Stimulated activated CD4-positive, alpha-beta T cell treated with anti-CD3 and anti-CD28 coated beads, Interleukin-15, amount 100 ng/mL, for 48 hours (primary cell): ENCODE results near the gene NHSL2.
"Not testable (repeated sequence)": the region's sequence is repeated elsewhere in the genome, so short reads cannot be mapped to it uniquely, and the experiment has no call there.

Source experiments
- DNase-seq, 2 donors: peaks; one replicate each; pipeline ENCODE4 v3.0.0-alpha.2; 2020; ENCODE audit warnings: low read depth in 2 of 2

NHSL2 gene

GRCh38 chrX:71923516-71923915, 12.9 kb downstream of the NHSL2 start:
- no peak for DNase-seq

- no peak for DNase-seq
Measured at GRCh38 chrX:71927040-71927439, 16.4 kb downstream of the NHSL2 start.

DNA sequence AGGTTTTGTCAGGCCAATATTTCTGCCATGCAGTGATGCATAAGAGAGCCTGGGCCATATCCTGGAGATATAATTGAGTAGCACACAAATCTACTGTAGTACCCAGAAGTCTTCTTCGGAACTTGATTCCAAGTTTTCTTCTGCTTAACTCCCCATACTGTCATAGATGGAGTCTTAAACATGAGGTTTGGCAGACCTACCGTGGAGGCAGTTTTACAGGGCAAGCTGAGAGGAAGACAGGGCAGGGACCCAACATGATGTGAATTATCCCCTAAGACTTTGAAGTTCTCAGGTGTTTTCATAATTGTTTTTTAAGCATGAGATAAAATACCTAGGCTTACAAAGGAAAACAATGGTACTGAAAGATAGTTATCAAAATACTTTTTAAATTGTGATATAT, 18.2 kb downstream of the NHSL2 start:
- no peak for DNase-seq

- DNase-seq = no peak
Measured at GRCh38 chrX:71930298-71930697, 19.7 kb downstream of the NHSL2 start.

GRCh38 chrX:71935476-71935875, 24.8 kb downstream of the NHSL2 start:
- no peak for DNase-seq

GRCh38 chrX:71936632-71937031, 26.0 kb downstream of the NHSL2 start:
- no peak for DNase-seq

- DNase-seq = no peak
Measured at GRCh38 chrX:71938371-71938770, 27.7 kb downstream of the NHSL2 start.

DNA sequence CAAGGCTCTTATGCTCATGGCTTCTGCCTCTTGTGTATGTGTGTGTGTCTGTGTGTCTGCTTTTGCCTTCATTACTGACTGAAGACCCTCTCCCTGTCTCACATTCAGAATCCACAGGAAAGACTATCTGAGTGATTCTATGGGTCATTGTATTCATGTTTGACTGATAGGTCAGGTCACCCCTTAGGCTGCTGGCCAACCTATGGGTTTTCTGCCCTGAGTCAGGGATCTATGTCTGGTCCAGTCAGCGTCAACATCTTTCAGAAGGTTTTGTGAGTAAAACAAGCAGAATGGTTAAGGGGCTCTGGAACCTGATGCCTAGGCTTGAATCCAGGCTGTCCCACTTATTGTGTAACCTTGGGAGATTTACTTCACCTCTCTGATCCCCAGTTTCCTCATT, 30.5 kb downstream of the NHSL2 start:
- no peak for DNase-seq

DNA sequence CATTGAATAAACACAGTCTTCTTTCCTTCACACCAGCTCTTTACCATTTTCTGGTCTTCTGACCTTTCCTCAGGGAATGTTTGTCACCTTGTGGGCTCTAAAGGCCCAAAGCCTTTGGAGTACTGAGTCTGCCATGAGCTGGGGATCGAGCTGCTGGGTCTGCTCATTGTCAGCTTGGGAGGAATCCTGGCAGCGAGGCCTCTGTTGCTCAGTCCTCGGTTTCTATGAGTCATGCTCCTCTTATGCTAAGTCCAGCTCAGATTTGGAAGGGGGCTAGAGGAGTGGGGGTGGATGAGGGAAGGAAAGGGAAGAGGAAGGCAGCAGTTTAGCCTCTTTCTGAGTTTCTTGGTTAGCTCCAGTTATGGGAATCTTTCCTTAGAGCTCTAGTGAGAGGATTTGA, 31.1 kb downstream of the NHSL2 start:
- DNase-seq = no peak

DNA sequence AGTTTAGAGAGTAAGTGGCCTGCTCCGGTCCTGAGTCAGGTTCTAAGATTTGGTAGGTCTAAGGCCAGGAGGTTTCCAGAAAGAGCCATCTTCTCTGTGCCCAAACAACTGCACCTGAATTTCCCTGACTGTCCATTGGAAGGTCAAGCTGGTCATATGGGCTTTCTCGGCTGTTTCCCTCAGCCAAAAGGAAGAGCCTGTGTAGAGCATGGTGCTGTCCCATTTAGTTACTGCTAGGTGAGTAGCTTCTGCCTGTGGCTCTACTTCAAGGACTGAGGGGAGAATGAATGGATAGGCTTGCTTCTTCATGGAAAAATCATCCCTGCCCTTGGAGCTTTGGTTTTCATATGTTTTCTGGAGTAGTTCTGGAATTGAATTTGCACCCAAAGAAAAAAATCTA, 33.7 kb downstream of the NHSL2 start:
- no peak for DNase-seq

DNA sequence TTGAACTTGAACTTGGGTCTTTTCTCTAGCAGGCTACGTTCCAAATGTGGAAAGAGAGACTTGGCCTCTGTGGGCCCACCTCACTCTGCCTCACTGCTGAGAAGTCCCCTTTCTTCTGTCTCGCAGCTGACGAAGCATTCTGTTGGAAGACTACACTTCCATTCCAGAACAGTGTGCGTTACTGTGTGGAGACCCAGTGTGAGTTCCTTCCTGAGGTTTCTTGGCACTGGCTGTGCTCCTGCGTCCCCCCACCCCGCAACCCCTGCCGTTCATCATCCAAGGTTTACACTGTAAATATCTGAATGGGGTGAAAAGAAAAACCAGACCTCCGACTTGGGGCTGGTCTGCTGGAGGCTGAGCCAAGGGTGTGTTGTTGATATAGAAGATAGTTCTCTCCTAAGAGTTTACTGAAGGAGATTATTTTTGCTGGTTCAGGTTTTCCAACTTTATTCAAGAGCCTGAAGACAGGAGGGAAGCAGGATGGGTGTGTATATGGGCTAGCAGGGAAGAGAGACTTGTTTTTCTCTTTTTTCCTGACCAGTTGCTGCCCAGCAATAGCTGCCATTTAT, 34.7 kb downstream of the NHSL2 start:
- no peak for DNase-seq

- DNase-seq = no peak
Measured at GRCh38 chrX:71949363-71949762, 38.7 kb downstream of the NHSL2 start.

- no peak for DNase-seq
Measured at GRCh38 chrX:71949844-71950445, 39.3 kb downstream of the NHSL2 start.

- no peak for DNase-seq
Measured at GRCh38 chrX:71953391-71953790, 42.7 kb downstream of the NHSL2 start.

GRCh38 chrX:71953946-71954345, 43.3 kb downstream of the NHSL2 start:
- no peak for DNase-seq

DNA sequence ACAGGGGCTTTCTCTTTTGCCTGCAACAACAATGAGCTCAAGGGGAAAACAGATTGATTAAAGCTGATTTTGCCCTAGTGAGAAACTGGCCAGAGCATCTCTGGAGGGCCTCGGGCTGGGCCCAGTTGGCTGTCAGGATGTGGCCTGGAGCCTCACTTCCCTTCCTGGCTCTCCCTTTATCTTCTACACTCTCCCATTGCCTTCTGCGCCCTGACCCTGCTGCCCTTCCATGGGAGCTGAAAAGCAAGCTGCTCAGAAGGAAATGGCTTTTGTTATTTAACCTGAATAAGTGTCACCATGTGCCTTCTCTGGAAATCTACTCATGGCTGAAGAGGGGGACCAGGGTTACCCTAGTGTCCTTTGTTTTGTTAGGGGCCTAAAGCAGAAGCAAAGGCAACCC, 43.8 kb downstream of the NHSL2 start:
- no peak for DNase-seq

DNA sequence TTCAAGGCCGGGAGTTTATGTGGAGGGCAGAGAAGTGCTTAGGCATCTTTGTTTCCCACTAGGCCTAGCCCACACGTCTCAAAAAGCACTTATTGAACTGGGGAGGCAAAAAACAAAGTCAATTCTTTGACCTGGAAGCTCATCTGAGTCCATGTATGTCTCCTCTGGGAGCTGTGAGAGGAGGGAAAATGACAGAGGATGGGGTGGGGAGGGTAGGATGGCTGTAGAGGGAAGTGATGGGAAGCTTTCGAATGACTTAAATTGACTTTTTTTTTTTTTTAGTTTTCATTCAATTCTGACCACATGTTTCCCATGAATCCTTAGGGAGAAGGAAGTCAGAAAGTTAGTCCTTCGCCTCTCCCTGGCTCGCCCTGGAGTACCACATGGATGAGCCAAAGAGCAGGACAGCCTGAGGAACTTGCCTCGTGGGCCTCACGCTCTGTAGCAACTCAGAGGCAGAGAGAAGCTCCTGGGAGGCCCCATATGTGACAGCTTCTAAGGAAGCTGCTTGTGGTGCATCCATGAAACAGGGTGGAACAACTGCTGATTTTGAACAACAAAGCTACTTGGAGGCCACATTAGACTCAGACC, 45.0 kb downstream of the NHSL2 start:
- DNase-seq = no peak

GRCh38 chrX:71958281-71958675, 47.6 kb downstream of the NHSL2 start:
- DNase-seq = no peak

DNA sequence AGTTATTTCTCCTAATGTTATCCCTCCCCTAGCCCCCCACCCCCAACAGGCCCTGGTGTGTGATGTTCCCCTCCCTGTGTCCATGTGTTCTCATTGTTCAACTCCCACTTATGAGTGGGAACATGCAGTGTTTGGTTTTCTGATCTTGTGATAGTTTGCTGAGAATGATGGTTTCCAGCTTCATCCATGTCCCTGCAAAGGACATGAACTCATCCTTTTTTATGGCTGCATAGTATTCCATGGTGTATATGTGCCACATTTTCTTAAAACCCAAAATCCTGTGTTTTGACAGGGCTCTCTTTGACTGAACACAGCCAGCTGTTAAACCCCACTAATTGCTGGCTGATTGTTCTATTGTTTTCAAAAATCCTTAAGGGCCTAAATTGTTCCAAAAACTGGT, 53.5 kb downstream of the NHSL2 start:
- DNase-seq = not testable (repeated sequence)

DNA sequence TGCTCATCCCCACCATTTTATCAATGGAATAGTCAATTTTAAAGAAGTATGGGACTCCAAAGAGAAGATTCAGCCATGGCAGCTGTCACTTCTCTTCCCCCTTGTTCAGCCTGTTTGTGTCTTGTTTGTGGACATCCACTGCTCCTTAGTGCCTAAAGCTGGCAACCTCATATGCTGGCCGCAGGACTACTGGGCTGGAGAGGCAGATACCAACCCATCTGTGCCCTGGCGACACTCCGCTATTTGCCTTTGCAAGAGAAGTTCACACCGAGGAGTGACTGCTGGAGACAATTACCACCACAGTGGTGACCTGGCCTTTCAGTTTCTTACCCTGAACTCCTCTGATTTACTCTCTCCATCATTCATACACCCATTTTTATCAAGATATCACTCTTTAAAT, 64.3 kb downstream of the NHSL2 start:
- DNase-seq = no peak

DNA sequence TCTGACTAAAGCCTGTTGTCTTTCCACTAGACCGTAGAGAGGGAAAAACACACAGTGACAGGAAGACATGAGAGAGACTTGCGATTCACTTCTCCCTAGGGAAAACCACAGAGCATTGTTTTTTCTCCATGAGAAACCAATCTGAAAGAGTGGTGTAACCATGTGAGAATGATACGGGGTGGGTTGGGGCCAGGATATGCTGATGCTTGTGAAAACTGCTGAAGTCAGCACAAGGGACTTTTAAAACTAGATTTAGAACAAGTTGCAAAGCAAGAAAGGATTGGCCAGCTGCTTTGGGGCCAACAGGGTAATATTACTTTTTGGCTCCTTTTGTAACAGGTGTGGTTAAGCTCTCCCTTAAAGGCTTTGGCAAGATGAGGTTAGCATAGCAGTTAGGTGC, 66.1 kb downstream of the NHSL2 start:
- DNase-seq = no peak

GRCh38 chrX:71978164-71978563, 67.5 kb downstream of the NHSL2 start:
- DNase-seq = no peak

GRCh38 chrX:71989768-71990426, 79.3 kb downstream of the NHSL2 start:
- DNase-seq = no peak
